Measurements from ENCODE around the gene SLF2.

- TF ChIP-seq CTCF (IDR thresholded peaks at IDR 0.05; ENCODE audit: insufficient read depth, low read depth, low read length) (no peak), EZH2 (IDR thresholded peaks at IDR 0.05; ENCODE audit: insufficient read depth, low read length) (no peak)
These were observed 30.0 kb upstream of the SLF2 start for GRCh38 chr10:100882671-100883311.
